DMS153 (cell line): ENCODE measurements around the gene AGK.

Experiments
- DNase-seq: peaks from one replicate; lab custom pipeline; 2025; lab: John Stamatoyannopoulos, UW

Gene AGK, protein sequence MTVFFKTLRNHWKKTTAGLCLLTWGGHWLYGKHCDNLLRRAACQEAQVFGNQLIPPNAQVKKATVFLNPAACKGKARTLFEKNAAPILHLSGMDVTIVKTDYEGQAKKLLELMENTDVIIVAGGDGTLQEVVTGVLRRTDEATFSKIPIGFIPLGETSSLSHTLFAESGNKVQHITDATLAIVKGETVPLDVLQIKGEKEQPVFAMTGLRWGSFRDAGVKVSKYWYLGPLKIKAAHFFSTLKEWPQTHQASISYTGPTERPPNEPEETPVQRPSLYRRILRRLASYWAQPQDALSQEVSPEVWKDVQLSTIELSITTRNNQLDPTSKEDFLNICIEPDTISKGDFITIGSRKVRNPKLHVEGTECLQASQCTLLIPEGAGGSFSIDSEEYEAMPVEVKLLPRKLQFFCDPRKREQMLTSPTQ

DNA sequence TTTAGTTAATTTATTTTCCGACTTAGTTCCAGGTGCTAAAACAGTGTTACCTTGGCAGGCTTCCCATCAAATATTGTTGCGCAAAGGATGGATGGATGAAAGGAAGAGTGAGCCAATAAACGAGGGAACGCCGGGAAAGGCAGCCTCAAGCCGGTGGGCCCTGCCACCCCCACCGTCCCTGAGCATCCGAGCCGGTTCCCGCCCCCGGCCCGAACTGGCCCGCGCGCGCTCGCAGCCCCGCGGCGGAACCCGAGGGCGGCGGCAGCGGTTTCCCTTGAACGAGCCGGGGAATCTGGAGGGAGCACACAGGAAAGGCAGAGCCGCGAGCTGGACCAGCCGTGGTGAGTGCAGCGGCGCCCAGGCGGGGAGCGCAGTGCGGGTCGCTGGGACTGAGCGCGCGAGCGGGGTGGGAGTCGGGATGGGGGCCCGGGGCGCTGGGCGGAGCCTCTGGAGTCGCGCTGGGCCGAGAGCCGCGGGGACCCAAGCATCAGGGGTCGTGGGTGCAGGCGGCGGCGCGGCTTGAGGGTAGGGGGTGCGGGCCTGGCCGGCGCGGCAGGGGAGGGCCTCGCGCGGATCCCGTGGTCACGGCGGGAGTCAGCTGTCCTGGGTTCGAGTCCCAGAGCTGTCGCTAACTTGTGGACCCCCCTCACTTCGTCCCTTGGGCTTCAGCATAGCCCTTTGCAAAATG is at the start of gene AGK:
AGK (plus strand) TSS at position 317 of the 688 bp plus-strand sequence. CDS start 4,057 bp downstream, outside the sequence.
- peak; percentile 46 for DNase-seq

DNA sequence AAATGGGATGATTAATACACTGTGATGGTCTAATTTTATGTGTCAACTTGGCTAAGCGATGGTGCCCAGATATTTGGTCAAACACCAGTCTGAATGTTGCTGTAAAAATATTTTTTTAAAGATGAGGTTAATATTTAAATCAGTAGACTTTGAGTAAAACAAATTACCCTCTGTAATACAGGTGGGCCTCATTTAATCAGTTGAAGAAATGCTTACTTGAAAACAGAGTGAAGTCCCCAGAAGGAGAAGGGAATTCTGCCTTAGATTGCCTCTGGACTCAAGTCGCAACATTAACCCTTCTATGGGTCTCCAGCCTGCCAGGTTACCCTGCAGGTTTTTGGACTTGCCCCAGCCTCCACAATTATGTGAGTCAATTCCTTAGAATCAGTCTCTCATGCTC is 49.8 kb upstream of the AGK start:
- DNase-seq, result no peak

DNA sequence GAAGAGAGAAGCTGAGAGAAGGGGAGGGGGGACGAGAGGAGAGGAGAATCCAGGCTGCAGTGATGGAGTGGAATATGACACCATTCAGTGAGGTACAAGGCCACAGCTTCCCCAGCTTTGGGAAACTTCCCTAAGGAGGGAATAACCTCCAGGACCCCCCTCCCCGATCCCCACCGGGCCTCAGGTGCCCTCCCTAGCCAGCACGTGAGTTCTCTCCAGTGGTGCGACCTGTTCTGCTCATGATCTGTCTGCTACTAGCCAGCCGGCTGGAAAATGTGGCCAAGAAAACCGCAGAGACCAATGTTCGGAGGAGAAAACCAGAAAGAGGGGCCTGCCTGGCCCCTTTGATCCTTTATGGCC is 39.9 kb upstream of the AGK start:
- DNase-seq, result no peak

DNA sequence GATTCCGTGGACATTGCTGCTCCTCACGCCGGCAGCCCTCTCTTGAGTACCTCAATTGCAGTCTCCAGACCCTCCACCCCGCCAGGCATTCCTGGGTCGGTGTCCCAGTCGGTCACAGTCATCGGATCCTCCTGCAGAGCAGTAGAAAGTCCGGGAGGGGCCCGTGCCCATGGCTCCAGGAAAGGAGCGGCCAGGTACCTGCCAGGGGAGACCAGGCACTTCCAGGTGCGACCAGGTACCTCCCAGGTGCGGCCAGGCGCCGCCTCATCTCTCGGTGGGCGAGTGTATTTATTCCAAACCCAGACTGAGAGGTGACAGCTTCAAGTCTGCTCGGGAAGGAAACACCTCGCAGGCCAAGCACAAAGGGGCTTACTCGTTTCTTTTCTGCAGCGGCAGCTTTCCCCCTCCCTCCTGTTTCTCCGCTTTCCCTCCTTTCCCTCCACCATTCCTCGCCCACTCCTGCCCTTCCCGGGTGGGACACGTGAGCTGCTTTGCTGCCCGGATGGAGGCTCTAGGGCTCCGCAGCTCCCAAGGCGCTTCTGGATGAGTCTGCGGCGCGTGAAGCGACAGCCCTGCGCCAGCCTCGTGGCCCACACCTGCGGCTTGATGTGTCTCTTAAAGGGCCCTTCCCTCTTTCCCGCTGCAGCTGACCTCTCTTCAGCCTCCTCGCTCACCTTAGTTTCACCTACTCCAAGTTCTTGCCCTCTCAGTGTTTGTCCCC is 39.4 kb upstream of the AGK start:
- peak; percentile 28 for DNase-seq

DNA sequence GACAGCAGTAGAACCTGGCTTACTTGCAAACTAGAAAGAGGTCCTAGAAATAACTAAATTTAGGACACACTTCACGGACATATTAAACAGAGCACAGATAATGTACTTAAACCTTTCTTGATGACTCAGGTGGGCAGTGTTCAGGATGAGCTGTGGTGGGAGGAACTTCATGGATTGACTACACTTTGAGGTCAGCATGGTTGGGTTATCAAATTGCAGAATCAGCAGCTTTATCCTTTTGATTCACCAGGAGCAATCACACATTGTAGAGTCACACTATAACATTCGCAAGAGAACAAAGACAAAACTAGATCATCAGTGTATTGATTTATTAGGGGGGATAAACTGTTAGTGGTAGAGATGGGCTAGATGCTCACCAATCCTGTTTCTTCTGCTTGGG is 38.6 kb upstream of the AGK start:
- DNase-seq, result no peak

DNA sequence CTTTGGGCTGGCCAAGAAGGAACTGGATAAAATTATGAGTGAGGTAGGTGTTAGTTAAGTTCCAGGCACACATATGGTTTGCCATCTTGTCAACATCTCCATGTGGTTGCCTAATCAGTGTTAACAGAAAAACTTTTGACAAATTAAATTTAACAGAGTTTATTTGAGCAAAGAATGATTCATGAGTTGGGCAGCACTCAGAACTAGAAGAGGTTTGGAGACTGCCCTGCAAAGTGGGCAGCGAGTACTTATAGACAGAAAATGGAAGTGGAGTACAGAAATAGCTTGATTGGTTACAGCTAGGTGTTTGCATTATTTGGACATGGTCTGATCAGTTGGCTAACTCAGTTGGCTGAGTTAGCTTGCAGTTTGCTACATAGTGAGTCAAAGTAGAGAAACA is 37.5 kb upstream of the AGK start:
- no peak for DNase-seq

DNA sequence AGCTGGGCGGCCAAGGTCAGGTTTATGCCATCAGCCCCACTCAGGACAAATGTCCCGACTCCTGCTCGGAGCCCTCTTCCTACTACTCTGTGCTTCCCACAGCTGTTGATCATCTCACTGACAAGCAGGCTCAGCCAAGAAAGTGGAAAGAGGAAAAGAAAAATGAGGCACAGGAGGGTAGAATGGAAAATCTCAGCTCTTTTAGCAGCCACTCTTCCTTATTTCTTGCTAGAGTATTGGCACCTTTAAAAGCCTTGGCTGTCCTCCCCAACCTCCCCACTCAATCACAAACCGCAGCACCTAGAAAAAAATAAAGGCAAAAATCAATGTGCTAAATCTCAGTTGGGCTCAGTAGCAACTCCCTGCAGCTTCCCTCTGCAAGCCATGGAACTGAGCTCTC is 35.3 kb upstream of the AGK start:
- DNase-seq, result no peak

DNA sequence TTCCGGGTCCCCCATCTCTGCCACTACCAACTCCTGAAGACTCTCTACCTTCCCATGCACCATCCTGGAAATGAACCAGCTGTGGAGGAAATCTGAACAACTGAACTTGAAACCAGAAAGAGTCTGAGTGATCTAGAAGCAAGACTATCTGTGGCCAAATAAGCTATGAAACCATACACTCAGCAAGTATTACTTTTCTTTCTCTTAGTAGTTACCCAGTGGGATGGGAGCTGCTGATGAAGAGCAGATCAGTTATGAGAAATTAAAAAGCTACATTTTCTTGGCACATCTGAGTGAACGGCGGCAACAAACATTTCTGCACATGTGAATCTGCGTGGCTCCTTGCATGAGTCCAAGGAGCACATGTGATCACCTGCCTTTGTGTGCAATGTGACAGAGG is 31.6 kb upstream of the AGK start:
- DNase-seq, result no peak

DNA sequence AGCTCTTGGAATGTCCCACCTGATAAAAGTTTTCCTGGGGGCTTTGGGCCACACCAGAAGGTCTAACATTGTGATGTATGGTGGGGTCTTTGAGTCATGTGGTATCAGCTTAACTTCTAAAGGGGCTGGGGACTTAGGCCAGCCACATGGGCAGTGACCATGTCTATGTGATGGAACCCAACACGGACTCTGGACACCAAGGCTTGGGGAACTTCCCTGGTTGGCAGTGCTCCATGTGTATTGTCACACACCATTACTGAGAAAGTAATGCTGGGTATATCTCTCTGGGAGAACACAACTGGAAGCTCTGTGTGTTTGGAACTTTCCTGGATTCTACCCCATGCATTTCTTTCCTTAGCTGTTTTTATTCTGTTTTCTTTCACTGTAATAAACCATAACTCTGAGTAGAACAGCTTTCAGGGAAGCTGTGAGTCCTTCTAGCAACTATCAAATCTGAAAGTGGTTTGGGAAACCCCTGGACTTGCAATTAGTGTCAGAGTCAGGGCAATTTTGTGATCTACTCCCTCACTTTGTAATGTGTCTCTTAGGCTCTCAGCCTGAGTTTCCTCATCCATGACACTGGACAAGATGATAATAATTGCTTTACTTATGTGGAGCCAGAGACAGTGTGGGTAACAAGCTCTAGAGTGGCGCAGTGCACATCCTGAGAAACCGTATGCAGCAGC is 28.4 kb upstream of the AGK start:
- DNase-seq, result no peak

DNA sequence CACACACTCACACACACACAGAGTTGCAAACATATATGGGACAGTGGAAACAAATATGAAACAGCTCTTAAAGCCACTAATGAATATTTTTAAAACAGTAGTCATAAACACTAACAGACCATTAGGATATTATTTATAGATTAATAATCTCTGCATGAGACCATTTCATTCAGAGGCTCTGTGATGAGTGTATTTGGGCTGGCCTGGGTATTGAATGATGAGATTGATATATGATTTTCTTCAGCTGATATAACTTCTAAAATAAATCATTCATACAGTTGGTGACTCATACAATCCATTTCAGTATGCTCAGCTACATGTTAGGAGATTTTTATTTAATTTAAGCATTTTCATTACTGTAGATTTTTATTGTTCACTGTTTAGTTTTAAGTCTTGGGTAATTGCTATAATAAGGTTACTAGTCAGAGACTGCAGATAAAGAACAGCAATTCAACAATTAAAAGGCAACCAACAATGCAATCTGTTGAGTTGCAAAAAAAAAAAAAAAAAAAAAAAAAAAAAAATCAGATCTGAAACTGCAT is 25.2 kb upstream of the AGK start:
- no peak for DNase-seq

DNA sequence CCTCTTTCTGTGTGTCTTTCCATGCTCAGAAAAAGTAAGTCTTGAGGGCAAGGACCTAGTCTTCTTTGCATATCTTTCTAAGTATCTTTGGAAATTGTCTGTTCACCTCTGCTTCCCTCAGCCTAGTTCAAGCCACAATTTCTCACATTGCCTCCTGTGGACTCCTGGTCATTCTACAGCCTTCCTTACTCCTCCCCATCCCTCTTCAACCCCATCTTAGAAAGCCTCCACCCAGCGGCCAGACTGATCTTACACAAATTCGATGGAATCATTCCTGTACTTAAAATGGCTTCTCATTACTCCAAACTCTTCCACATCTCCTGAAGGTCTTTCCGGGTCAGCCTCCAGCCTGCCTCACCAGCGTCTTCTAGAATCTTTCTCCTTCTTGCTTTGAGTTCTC is 24.1 kb upstream of the AGK start:
- no peak for DNase-seq

DNA sequence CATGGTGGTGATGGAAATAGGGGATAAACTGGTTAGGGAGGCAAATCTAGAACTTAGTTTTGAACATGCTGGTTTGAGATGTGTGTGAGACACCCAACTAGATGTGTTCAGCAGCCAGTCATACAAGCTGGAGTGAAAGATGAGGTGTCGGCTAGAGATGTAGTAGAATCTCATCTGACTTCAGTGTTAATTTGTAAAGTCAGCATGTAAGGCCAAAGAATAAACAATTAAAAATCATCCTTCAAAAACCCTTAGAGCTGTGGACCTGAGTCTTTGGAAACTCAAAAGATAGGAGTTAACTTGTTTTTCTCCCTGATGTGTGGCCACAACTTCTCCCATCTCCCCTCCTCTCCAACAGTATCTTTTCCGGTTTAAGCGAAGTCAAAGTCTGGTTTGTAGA is 22.8 kb upstream of the AGK start:
- DNase-seq, result no peak

DNA sequence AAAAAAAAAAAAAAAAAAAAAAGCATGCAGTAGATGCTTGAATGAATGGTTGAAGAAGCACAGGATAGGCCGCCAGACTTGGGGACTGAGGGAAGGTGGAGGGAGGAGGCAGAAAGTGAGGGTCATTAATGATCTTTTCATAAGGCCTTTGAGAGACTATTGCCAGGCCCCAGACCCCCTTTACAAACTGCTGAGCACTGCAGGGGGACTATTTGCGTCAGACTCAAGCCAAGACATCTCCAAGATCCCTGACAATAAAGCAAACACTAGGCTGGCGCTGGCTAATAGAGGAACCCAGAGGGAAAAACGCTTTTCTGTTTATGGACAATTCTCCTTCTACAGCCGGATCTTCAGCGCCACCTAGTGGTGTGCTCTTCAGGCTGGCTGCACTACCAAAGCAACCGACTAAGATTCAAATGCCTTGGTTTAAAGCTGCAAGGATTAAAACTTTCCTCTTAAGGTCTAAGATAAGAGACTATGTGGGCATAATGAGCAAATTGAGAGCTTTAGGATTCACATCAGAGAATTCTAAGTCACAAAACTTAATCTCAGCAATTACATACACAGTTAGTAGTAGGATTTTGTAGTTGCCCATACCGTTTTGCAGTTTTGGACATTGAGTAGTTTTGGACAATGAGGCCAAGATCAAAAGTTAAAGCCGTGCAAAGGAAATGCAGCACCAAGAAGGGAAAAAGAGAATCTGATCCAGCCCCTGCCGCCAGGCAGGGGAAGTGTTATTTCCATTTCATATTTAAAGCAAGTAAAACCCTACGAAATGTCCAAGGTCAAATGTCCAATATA is 17.9 kb upstream of the AGK start:
- peak; percentile 69 for DNase-seq

DNA sequence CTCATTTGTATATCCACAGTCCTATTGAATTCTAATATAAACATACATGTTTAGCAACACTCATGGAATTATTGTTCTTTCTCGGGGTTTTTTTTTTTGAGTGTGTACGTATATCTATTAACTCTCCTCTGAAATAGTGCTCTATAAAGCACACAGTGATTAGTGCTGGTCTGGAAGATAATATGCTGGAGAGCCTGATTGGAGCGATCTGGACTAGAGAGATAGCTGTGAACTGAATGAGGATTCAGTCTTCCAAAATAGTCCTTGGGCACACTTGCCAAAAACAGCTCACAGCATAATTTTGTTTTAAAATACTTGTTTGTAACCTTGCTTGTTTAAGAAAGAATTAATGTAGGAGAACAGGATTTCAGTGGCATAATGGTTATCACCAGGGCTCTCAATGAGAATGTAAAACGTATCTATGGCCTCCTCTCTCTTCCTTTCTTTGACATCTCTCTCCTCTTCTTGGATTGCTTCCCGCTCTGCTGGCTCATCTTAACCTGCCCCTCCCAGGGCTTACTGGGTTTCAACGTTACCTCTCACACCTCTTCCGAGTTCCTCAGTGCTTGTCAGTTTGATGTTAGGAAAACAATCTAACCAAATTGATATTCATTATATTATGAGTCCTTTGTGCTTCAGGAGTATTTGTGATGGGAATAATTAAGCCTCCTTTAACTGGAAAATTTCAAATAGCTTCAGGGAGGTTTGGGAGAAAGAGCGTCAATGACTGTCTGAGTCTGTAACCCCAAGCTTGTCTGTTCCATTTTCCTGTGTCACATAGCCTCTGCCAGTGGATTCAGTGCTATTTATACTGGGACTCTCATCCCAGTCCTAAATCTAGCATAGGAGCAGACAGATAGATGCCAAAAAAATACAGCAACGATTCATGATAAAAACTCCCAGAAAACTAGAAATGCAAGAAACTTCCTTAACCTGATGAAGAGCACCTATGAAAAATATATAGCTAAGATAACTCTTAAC is 16.2 kb upstream of the AGK start:
- no peak for DNase-seq

DNA sequence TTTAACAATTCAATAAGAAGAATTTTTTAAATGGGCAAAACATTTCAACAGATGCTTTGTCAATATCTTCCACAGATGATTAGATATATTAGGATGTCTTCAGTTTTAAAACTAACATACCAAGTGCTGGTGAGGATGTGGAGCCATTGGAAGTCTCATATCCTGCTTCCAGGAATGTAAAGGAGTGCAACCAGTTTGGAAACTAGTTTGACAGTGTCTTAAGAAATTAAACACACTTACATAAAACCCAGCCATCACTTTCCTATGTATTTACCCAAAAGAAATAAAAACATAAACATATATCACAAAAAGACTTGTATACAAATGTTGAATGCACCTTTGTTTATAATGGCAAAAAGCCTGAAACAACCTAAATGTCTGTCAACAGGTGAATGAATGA is 13.3 kb upstream of the AGK start:
- DNase-seq, result no peak

DNA sequence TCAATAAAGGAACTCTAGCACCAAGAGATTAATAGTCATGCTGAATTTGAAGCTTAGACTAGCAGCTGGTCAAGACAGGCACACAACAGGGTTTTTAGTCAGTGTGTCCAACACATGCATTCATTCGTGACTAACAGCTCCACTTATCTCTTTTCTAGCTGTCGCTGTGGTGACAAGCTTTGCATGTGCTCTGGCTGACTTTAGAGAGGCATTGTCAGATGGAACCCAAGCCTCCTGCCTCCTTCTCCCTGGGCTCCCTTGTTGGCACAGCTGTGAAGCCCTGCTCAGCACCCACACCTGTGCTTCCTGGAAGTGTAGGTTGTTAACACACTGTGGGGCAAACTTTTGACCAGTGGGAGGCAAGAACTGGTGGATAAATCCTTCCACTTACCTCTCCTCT is 9.8 kb upstream of the AGK start:
- DNase-seq, result no peak

DNA sequence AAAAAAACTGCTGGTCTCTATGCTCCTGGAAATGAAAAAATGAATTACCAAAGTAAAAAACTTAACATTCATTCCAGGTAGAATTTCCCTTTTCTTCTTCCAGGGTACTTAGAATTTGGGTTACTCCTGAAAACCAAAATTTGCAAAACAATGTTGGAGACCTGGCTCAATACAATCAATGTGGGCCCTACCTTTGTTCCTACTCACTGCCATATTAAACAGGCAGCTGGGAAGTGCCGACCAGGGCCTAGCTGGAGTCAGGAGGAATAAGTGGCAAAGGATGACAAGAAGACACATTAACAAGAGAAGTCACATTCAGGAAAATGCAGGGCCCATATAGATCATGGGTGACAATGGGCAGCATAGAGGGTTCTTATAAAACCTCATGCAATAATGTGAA is 6.4 kb upstream of the AGK start:
- no peak for DNase-seq

DNA sequence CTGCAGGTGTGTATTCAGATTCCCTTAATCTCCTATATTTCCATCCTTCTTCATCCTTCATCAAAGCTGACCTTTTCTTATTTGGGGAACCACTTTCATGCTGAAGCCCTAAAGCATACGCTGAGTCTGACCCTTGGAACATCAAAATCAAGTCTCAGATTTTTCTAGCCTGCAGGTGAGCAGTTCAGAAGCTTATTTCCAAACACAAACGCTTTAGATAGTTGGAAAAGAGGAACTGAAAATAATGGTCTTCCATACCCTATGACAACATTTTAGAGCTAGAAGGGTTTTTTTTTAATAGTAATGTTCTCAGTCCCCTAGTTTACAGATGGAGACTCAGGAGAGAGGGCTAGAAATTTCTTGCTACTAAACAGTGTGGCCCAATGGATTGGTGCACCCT is 1.6 kb upstream of the AGK start:
- DNase-seq, result no peak

DNA sequence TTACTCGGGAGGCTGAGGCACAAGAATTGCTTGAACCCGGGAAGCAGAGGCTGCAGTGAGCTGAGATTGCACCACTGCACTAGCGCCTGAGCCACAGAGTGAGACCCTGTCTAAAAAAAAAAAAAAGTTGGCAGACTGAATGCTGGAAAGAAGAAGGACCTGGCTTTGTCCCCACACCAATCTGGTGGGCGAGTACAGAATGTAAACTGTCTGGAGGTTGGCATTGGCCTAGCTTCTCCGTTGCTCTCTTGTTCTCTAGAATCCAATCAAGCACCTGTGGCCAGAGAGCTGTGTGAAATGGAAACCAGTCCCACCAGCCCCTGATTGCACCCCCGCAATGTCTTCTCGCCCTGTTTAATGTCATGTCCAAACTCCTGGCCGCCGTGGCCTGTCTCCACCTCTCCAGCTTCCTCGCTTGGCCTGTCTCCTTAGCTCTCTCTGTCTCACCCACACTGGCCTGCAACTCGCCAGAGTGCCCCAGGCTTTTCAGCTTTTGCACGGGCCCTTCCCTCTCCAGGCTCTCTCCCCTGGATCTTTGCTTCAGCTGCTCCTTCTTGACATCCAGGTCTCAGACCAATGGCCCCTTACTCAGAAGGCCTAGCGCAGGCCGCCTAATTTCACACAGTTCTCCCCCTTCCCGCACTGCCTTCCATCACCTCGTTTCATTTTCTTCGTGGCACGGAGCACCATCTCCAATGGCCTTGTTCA is 670 bp upstream of the AGK start:
- DNase-seq, result no peak

DNA sequence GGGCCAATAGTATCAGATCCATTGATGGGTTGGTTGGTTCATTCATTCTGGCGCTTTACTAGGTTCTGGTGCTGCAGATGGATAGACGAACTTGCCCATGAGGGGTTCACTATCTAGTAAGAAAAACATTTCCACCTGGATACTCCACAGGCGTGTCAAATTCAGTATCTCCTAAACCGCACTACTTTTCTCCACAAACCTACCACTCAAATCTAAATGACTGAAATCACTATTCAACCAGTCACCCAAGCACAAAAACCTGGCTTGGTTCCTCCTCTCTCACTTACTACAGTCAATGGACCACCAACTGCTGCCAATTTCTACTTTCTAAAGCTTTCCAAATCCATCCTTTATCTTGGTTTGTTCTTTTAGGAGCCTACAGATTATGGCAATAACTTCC is 572 bp downstream of the AGK start:
- no peak for DNase-seq
